IMR-90 (cell line): ENCODE data around the gene HCFC1R1. TPM values are rescaled to one million over a fixed set of nuclear protein-coding genes. Genes with fewer than 3 reads are reported as not detected.

Source experiments
- ATAC-seq: fragments of 200-7000 bp; cut with Tn5 transposase; 2 replicates; pipeline ENCODE4 v1.9.1; 2020; ENCODE audit warnings: low read depth, mild to moderate bottlenecking, moderate library complexity
- Bru-seq: library from RNA; stranded (reverse); fragments of 400-500 nt; gene quantifications from one replicate; lab custom pipeline; 2021; lab: Mats Ljungman, UMichigan
- BruChase-seq, 2 experiments: library from RNA; stranded (reverse); fragments of 400-500 nt; gene quantifications; one replicate each; lab custom pipeline; 2021; lab: Mats Ljungman, UMichigan
- BruUV-seq: library from RNA; stranded (reverse); fragments of 400-500 nt; replicated peaks from 2 replicates; lab custom pipeline; 2021; lab: Mats Ljungman, UMichigan
- CTCF ChIA-PET: fragments of 300-600 bp; formaldehyde crosslinking; extraction: SDS; loops from one replicate; lab custom pipeline; 2021; ENCODE audit warnings: antibody characterized with exemption; lab: Yijun Ruan, JAX
- POLR2A ChIA-PET: fragments of 300-600 bp; sonication (Branson Sonifier 250); formaldehyde crosslinking; loops from one replicate; lab custom pipeline; 2022; ENCODE audit warnings: antibody characterized with exemption; ENCODE audit not compliant: unreplicated experiment; lab: Charles Lee
- DNase-seq: peaks from one replicate; pipeline ENCODE4 v3.0.0; 2013
- H2AFZ ChIP-seq: replicated peaks from 2 replicates; pipeline ENCODE3; 2013; ENCODE audit warnings: low read length, mild to moderate bottlenecking; ENCODE audit not compliant: poor library complexity
- H2AK5ac ChIP-seq: 2 replicates; pipeline ENCODE4 v1.6.1; 2013; ENCODE audit warnings: low read depth, low read length, inconsistent platforms
- H2AK9ac ChIP-seq: replicated peaks from 2 replicates; pipeline ENCODE3; 2013; ENCODE audit warnings: mild to moderate bottlenecking, low read depth, low read length, moderate library complexity; ENCODE audit not compliant: poor library complexity
- H2BK120ac ChIP-seq: 2 replicates; pipeline ENCODE4 v1.6.1; 2013; ENCODE audit warnings: low read depth, low read length, inconsistent platforms
- H2BK15ac ChIP-seq: 3 replicates; pipeline ENCODE4 v1.6.1; 2013; ENCODE audit warnings: low read depth, low read length, inconsistent platforms
- H2BK20ac ChIP-seq: 2 replicates; pipeline ENCODE4 v1.6.1; 2013; ENCODE audit warnings: low read depth, mild to moderate bottlenecking, inconsistent platforms, low read length, moderate library complexity
- H2BK5ac ChIP-seq: 2 replicates; pipeline ENCODE4 v1.6.1; 2013; ENCODE audit warnings: mild to moderate bottlenecking, low read depth, low read length, inconsistent platforms; ENCODE audit not compliant: poor library complexity, severe bottlenecking
- H3K14ac ChIP-seq: replicated peaks from 2 replicates; pipeline ENCODE4 v1.6.1; 2013; ENCODE audit warnings: low read depth, low read length, inconsistent platforms
- H3K18ac ChIP-seq: 2 replicates; pipeline ENCODE4 v1.6.1; 2013; ENCODE audit warnings: low read depth, low read length, control low read depth
- H3K23ac ChIP-seq: 2 replicates; pipeline ENCODE4 v1.6.1; 2013; ENCODE audit warnings: low read depth, low read length, inconsistent platforms
- H3K27ac ChIP-seq: 2 replicates; pipeline ENCODE4 v1.5.1; 2013; ENCODE audit warnings: mild to moderate bottlenecking, control low read depth, low read length; ENCODE audit not compliant: insufficient read depth
- H3K27me3 ChIP-seq: 2 replicates; pipeline ENCODE4 v1.6.1; 2013; ENCODE audit warnings: low read length; ENCODE audit not compliant: control insufficient read depth, insufficient read depth
- H3K36me3 ChIP-seq: 2 replicates; pipeline ENCODE4 v1.6.1; 2013; ENCODE audit warnings: low read length, mixed read lengths; ENCODE audit not compliant: control insufficient read depth, insufficient read depth
- H3K4ac ChIP-seq: 2 replicates; pipeline ENCODE4 v1.6.1; 2013; ENCODE audit warnings: low read depth, low read length, inconsistent platforms
- H3K4me1 ChIP-seq: 2 replicates; pipeline ENCODE4 v1.6.1; 2013; ENCODE audit warnings: low read length, mixed read lengths; ENCODE audit not compliant: control insufficient read depth, insufficient read depth
- H3K4me2 ChIP-seq: 2 replicates; pipeline ENCODE4 v1.6.1; 2013; ENCODE audit warnings: low read depth, mild to moderate bottlenecking, control low read depth, low read length, moderate library complexity
- H3K4me3 ChIP-seq: 2 replicates; pipeline ENCODE4 v1.5.1; 2013; ENCODE audit warnings: low read depth, mild to moderate bottlenecking, control low read depth, low read length, moderate library complexity; ENCODE audit not compliant: insufficient read depth
- H3K56ac ChIP-seq: 2 replicates; pipeline ENCODE4 v1.6.1; 2013; ENCODE audit warnings: low read length, inconsistent platforms; ENCODE audit not compliant: insufficient read depth; ENCODE audit errors: extremely low read depth
- H3K79me1 ChIP-seq, 2 experiments: 2 replicates each; pipeline ENCODE4 v1.6.1; 2013; ENCODE audit warnings: low read length in 2 of 2, inconsistent platforms in 1 of 2, low read depth in 1 of 2
- H3K9ac ChIP-seq: 2 replicates; pipeline ENCODE4 v1.6.1; 2013; ENCODE audit warnings: low read depth, low read length, control low read depth
- H3K9me1 ChIP-seq: 2 replicates; pipeline ENCODE4 v1.6.1; 2013; ENCODE audit warnings: low read length, inconsistent platforms; ENCODE audit not compliant: insufficient read depth
- H3K9me3 ChIP-seq: 2 replicates; pipeline ENCODE4 v1.6.1; 2013; ENCODE audit warnings: low read length; ENCODE audit not compliant: control insufficient read depth, insufficient read depth
- H4K20me1 ChIP-seq: 2 replicates; pipeline ENCODE4 v1.6.1; 2013; ENCODE audit warnings: low read length, inconsistent platforms; ENCODE audit not compliant: insufficient read depth
- H4K5ac ChIP-seq: 2 replicates; pipeline ENCODE4 v1.6.1; 2013; ENCODE audit warnings: mild to moderate bottlenecking, low read depth, low read length, control low read depth
- H4K8ac ChIP-seq, 2 experiments: 2 replicates each; pipeline ENCODE4 v1.6.1; 2013; ENCODE audit warnings: low read depth in 2 of 2, low read length in 2 of 2, control low read depth in 1 of 2, inconsistent platforms in 1 of 2
- H4K91ac ChIP-seq: 2 replicates; pipeline ENCODE4 v1.6.1; 2013; ENCODE audit warnings: low read depth, low read length, inconsistent platforms; ENCODE audit not compliant: insufficient read depth
- BHLHE40 ChIP-seq: fragments of 150-350 bp; IDR thresholded peaks from 2 replicates; pipeline ENCODE4 v1.6.1; 2016; ENCODE audit warnings: mild to moderate bottlenecking, low read depth, low read length
- CHD1 ChIP-seq: IDR thresholded peaks from 2 replicates; pipeline ENCODE4 v1.6.1; 2012; ENCODE audit warnings: low read depth, low read length, improper control_type of control experiment
- FOS ChIP-seq: fragments of 150-350 bp; IDR thresholded peaks from 2 replicates; pipeline ENCODE4 v1.6.1; 2016; ENCODE audit warnings: low read depth, low read length
- MAFK ChIP-seq: IDR thresholded peaks from 2 replicates; pipeline ENCODE4 v1.6.1; 2012; ENCODE audit warnings: low read depth, low read length, improper control_type of control experiment
- MXI1 ChIP-seq: IDR thresholded peaks from 2 replicates; pipeline ENCODE4 v1.6.1; 2012; ENCODE audit warnings: low read depth, mild to moderate bottlenecking, low read length, moderate library complexity, borderline replicate concordance
- NFE2L2 ChIP-seq: fragments of 150-350 bp; IDR thresholded peaks from 2 replicates; pipeline ENCODE4 v1.6.1; 2016; ENCODE audit warnings: low read depth, mild to moderate bottlenecking, low read length
- POLR2A ChIP-seq: IDR thresholded peaks from 2 replicates; pipeline ENCODE4 v1.6.1; 2012; ENCODE audit warnings: mild to moderate bottlenecking, low read depth, low read length
- RCOR1 ChIP-seq: IDR thresholded peaks from 2 replicates; pipeline ENCODE4 v1.6.1; 2012; ENCODE audit warnings: mild to moderate bottlenecking, low read length, improper control_type of control experiment; ENCODE audit not compliant: insufficient replicate concordance
- RFX5 ChIP-seq: IDR thresholded peaks from 2 replicates; pipeline ENCODE4 v1.8.0; 2012; ENCODE audit warnings: low read depth, mild to moderate bottlenecking, low read length, moderate library complexity
- SMC3 ChIP-seq: fragments of 150-350 bp; IDR thresholded peaks from 2 replicates; pipeline ENCODE4 v1.6.1; 2016; ENCODE audit warnings: low read depth, mild to moderate bottlenecking, antibody characterized with exemption, low read length, moderate library complexity
- WGBS, 2 experiments: methylation state at CpG; one replicate each; pipeline versions ENCODE4 v1.1.5 to v1.1.7; 2013; ENCODE audit warnings: missing lambda C conversion rate in 2 of 2; ENCODE audit not compliant: insufficient read length in 1 of 2; ENCODE audit errors: extremely low coverage in 2 of 2; 5-methylcytosine and 5-hydroxymethylcytosine counted together
- dilution Hi-C: fragments of 300-500 bp; cut with HindIII; formaldehyde crosslinking; loops from one replicate; pipeline ENCODE4 v1.14.3; 2018; ENCODE audit warnings: low sequenced_read_pairs; ENCODE audit not compliant: unreplicated experiment
- in situ Hi-C: fragments of 300-500 bp; cut with MboI; formaldehyde crosslinking; loops from 3 replicates; pipeline ENCODE4 v1.14.3; 2019; ENCODE audit warnings: low sequenced_read_pairs, inconsistent platforms, mixed read lengths
- intact Hi-C: fragments of 100-400 bp; cut with micrococcal nuclease; formaldehyde crosslinking; loops from 2 replicates; pipeline ENCODE4 v1.10.0; 2022
- long read RNA-seq: library from polyadenylated mRNA; unstranded; transcript quantifications from one replicate; pipeline ENCODE4 v2.0.0, GENCODE V29; 2021; ENCODE audit not compliant: unreplicated experiment
- polyA plus RNA-seq, 3 experiments: library from polyadenylated mRNA; depleted of rRNA; stranded (reverse); fragments of >200 nt; gene quantifications; 2 replicates each; pipeline ENCODE4 v1.2.3, GENCODE V29; 2012; ENCODE audit warnings: low replicate concordance in 1 of 3
- total RNA-seq: library from RNA; depleted of rRNA; stranded (reverse); fragments of >200 nt; gene quantifications from 2 replicates; pipeline ENCODE4 v1.2.3, GENCODE V29; 2012; rRNA removed
- TF ChIP-seq, protein P1 (sequence below): fragments of 150-350 bp; IDR thresholded peaks from 2 replicates; pipeline ENCODE4 v1.6.1; 2016; ENCODE audit warnings: low read depth, mild to moderate bottlenecking, low read length, moderate library complexity, borderline replicate concordance
- TF ChIP-seq, protein P2 (sequence below): fragments of 150-350 bp; IDR thresholded peaks from 2 replicates; pipeline ENCODE4 v1.6.1; 2017; ENCODE audit warnings: mild to moderate bottlenecking, antibody characterized with exemption, low read length, low read depth

Gene HCFC1R1, protein sequence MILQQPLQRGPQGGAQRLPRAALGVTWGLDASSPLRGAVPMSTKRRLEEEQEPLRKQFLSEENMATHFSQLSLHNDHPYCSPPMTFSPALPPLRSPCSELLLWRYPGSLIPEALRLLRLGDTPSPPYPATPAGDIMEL
- 7.2 and 9.7 TPM in 2 replicates for total RNA-seq
- 57.9 and 121 TPM in 2 replicates for polyA plus RNA-seq (2012; rRNA removed)
- polyA plus RNA-seq (2012; cell fraction: cytosol; rRNA removed), result 41.2 and 72.4 TPM in 2 replicates
- 15.4 and 31.6 TPM in 2 replicates for polyA plus RNA-seq (2012; cell fraction: nucleus; rRNA removed; ENCODE audit: low replicate concordance)
- percentile 56 among the genes with signal in this experiment for Bru-seq, nascent RNA
- BruChase-seq, experiment 1, labeled RNA remaining after a 6-hour chase, result percentile 59 among the genes with signal in this experiment
- percentile 55 among the genes with signal in this experiment for BruChase-seq, experiment 2, labeled RNA remaining after a 2-hour chase
- long read RNA-seq, transcript HCFC1R1-201 (4 exons, 965 nt), result major isoform, 8 of 19 reads
- long read RNA-seq, transcript HCFC1R1-208 (2 exons, 1,365 nt), result minor isoform, 6 of 19 reads
- long read RNA-seq, partial matches to known transcripts, result 2 of 19 reads
- long read RNA-seq, other reads (novel, unspliced or antisense), result 2 of 19 reads

DNA sequence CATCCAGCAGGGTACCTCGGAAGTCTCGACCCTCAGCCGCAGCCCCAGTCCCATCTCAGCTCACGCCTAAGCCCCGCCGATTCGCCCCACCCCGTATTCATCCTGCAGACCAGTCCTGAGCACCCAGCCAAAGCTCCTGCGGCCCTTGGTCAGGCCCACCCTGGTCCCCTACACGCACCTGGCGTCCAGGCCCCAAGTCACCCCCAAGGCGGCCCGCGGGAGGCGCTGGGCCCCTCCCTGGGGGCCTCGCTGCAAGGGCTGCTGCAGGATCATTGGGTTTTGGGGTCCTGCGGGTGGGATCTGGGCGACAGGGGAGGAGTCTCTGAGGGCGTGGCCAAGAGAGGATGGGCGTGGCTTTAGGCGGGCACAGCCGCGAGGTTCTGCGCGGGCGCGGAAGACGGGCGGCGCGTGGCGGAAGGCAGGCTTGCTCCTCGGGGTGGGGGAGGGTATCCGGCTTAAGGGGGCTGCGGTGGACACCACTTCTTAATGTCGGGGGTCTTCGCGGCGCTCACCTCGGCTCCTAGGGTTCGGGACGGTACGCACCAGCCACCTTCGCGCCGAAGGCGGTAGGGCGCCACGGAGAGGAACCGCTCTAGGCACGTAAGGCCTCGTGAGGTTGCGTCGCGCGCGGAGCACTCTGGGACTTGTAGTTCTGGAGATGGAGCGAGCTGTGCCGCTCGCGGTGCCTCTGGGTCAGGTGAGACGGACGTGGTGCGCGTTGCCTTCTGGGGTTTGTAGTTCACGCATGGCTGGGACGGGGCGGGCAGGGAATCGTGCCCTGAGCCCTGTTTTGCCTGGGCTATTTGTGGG is at the start of gene HCFC1R1, which contains the start of gene THOC6:
Gene HCFC1R1, minus strand, starts transcription at position 274 of the 810 bp plus-strand sequence. Its CDS starts 1 bp downstream, at position 273.
Gene THOC6, plus strand, starts transcription at position 367 of the 810 bp plus-strand sequence. Its CDS starts 292 bp downstream, at position 659.
- Histone ChIP-seq H3K9me1 (no peaks in the 10 kb centered on the region), H2BK20ac (peak within 1 kb of the TSS; percentile 53), H2AK5ac (peak within 1 kb of the TSS; percentile 99), H3K27ac (peak within 1 kb of the TSS; percentile 100), H4K5ac (peak within 1 kb of the TSS; percentile 90), H2BK15ac (peak within 1 kb of the TSS; percentile 87; the same call in 2 of the 3 replicates), H2AK9ac (peak within 1 kb of the TSS; percentile 96), H4K8ac (peak within 1 kb of the TSS; percentile 98), H2AFZ (peak within 1 kb of the TSS; percentile 90), H3K79me1 (peaks cover 0 to 27% of the 10 kb centered on the region in 2 experiments; a peak in 2 of 4 replicates), H3K14ac (peak within 1 kb of the TSS; percentile 97), H3K9me3 (no peaks in the 10 kb centered on the region), H3K56ac (peak within 1 kb of the TSS; percentile 100), H2BK5ac (peak within 1 kb of the TSS; percentile 99), H3K4me2 (peak within 1 kb of the TSS; percentile 95), H3K4me1 (peaks cover 11% of the 10 kb centered on the region), H3K23ac (peak within 1 kb of the TSS; percentile 99), H3K9ac (peak within 1 kb of the TSS; percentile 99), H4K20me1 (peaks cover 36% of the 10 kb centered on the region), H3K18ac (peak within 1 kb of the TSS; percentile 96), H3K4ac (peak within 1 kb of the TSS; percentile 99), H4K91ac (peak within 1 kb of the TSS; percentile 99), H3K27me3 (no peaks in the 10 kb centered on the region; the same call in 1 of the 2 replicates), H3K36me3 (peaks cover 22% of the 10 kb centered on the region), H3K4me3 (peak within 1 kb of the TSS; percentile 57), H2BK120ac (peak within 1 kb of the TSS; percentile 93)
- intact Hi-C loops (no loop called here), in situ Hi-C loops (no loop called here), dilution Hi-C loops (no loop called here)
- ATAC-seq (peak; percentile 42), DNase-seq (peak; percentile 98)
- WGBS, 2 experiments, result 1% methylated on average over 33 of the region's 69 CpGs; no CpG with 5 or more reads in 1 of the 2 experiments
- no TSS peak for BruUV-seq
- POLR2A ChIA-PET, result interaction anchor here (0.5 to 1.4 kb wide), 2 partner anchors 11 kb away, joined by 3 to 4 read pairs; partner anchors contain the start of gene CLDN9
- CTCF ChIA-PET, result interaction anchor here (0.9 to 1.1 kb wide), 2 partner anchors 8 to 106 kb away, joined by 3 to 6 read pairs; no protein-coding TSS in a partner anchor
- TF ChIP-seq RCOR1 (no peak), SMC3 (no peak; the same call in 1 of the 2 replicates), MAFK (no peak), BHLHE40 (no peak), CHD1 (no peak; the same call in 1 of the 2 replicates), NFE2L2 (no peak), MXI1 (0 out of 2 replicates have a peak, but pooled peaks have one; percentile 49), FOS (no peak), POLR2A (peak; percentile 94), RFX5 (no peak)
- TF ChIP-seq, protein P1, sequence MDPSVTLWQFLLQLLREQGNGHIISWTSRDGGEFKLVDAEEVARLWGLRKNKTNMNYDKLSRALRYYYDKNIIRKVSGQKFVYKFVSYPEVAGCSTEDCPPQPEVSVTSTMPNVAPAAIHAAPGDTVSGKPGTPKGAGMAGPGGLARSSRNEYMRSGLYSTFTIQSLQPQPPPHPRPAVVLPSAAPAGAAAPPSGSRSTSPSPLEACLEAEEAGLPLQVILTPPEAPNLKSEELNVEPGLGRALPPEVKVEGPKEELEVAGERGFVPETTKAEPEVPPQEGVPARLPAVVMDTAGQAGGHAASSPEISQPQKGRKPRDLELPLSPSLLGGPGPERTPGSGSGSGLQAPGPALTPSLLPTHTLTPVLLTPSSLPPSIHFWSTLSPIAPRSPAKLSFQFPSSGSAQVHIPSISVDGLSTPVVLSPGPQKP, result no peak
- TF ChIP-seq, protein P2, sequence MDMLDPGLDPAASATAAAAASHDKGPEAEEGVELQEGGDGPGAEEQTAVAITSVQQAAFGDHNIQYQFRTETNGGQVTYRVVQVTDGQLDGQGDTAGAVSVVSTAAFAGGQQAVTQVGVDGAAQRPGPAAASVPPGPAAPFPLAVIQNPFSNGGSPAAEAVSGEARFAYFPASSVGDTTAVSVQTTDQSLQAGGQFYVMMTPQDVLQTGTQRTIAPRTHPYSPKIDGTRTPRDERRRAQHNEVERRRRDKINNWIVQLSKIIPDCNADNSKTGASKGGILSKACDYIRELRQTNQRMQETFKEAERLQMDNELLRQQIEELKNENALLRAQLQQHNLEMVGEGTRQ, result peak; percentile 87
